ENCODE measurements around the gene MTHFD2L. TPM values are rescaled to one million over a fixed set of nuclear protein-coding genes. Genes with fewer than 3 reads are reported as not detected.

MTHFD2L gene
- total RNA-seq, 1 experiment from 2014 or later: 9.4 TPM

GRCh38 chr4:74325886-74326285 lies 168.0 kb downstream of the MTHFD2L start (continued):
- TF ChIP-seq ZNF281 (CRISPR knock-in tag; IDR thresholded peaks at IDR 0.05) (no peak), TCF7 (CRISPR knock-in tag; IDR thresholded peaks at IDR 0.05; ENCODE audit: low read depth) (no peak), TP53 (CRISPR knock-in tag; IDR thresholded peaks at IDR 0.05) (no peak), CDX4 (CRISPR knock-in tag; IDR thresholded peaks at IDR 0.05; ENCODE audit: borderline replicate concordance) (no peak), ATF3 (CRISPR knock-in tag; conservative IDR thresholded peaks at IDR 0.05) (no peak), ETV6 (CRISPR knock-in tag; IDR thresholded peaks at IDR 0.05) (no peak), E2F1 (CRISPR knock-in tag; IDR thresholded peaks at IDR 0.05) (no peak), ZNF317 (CRISPR knock-in tag; IDR thresholded peaks at IDR 0.05; ENCODE audit: borderline replicate concordance, low read depth) (no peak)

GRCh38 chr4:74327762-74328161 lies 169.8 kb downstream of the MTHFD2L start:
- Mint-ChIP-seq H3K36me3 (no peaks in the 10 kb centered on the region), H3K27ac (no peak overlapping the region), H3K9me3 (no peaks in the 10 kb centered on the region), H3K4me3 (no peak overlapping the region), H3K27me3 (ENCODE audit: low read depth) (no peaks in the 10 kb centered on the region), H3K4me1 (peaks cover 11% of the 10 kb centered on the region)
- DNase-seq (ENCODE audit: low spot score) (no peak), ATAC-seq (no peak)
- TF ChIP-seq RORB (CRISPR knock-in tag; IDR thresholded peaks at IDR 0.05) (no peak), ZNF121 (CRISPR knock-in tag; IDR thresholded peaks at IDR 0.05) (no peak), GTF2I (CRISPR knock-in tag; conservative IDR thresholded peaks at IDR 0.05) (no peak), ZNF263 (CRISPR knock-in tag; IDR thresholded peaks at IDR 0.05; ENCODE audit: low read depth) (no peak), TP53 (CRISPR knock-in tag; IDR thresholded peaks at IDR 0.05) (no peak), SP1 (CRISPR knock-in tag; conservative IDR thresholded peaks at IDR 0.05) (no peak), RELA (CRISPR knock-in tag; IDR thresholded peaks at IDR 0.05; ENCODE audit: borderline replicate concordance) (no peak), CREB1 (CRISPR knock-in tag; IDR thresholded peaks at IDR 0.05) (no peak), E2F4 (CRISPR knock-in tag; IDR thresholded peaks at IDR 0.05; ENCODE audit: borderline replicate concordance, low read depth) (no peak), ATF2 (CRISPR knock-in tag; IDR thresholded peaks at IDR 0.05; ENCODE audit: borderline replicate concordance, low read depth) (no peak), ETV6 (CRISPR knock-in tag; IDR thresholded peaks at IDR 0.05) (no peak), MAX (CRISPR knock-in tag; IDR thresholded peaks at IDR 0.05) (no peak), NR2C2 (CRISPR knock-in tag; IDR thresholded peaks at IDR 0.05) (no peak), ZMAT4 (CRISPR knock-in tag; IDR thresholded peaks at IDR 0.05) (no peak), SOX15 (CRISPR knock-in tag; IDR thresholded peaks at IDR 0.05) (no peak), ZNF219 (CRISPR knock-in tag; IDR thresholded peaks at IDR 0.05; ENCODE audit: borderline replicate concordance) (no peak), IRF1 (CRISPR knock-in tag; IDR thresholded peaks at IDR 0.05) (no peak), CTCF (IDR thresholded peaks at IDR 0.05) (no peak), CREM (CRISPR knock-in tag; IDR thresholded peaks at IDR 0.05) (no peak)
- POLR2A ChIA-PET: no interaction called here
- CTCF ChIA-PET: no interaction called here
